ENCODE data around the gene THRB.

DNA sequence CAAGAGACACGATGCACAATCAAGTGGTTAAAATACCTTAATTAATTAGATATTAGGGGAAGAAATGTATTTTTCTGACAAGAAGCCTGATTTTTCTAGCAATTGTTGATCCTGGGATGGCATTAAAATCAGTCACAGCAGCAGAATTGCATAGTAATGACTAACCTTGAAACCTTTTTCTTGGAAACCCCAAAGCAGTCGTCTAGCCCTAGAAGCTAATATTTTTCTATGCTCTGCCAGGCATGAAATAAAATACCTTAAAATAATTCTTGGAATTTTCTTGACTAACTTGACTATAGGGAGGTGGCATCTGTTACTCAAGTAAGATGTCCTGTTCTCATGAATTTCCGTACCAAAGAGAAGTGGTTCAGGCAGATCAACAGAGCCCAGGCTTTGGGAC, 204.1 kb downstream of the THRB start:
- TF ChIP-seq, protein P1, sequence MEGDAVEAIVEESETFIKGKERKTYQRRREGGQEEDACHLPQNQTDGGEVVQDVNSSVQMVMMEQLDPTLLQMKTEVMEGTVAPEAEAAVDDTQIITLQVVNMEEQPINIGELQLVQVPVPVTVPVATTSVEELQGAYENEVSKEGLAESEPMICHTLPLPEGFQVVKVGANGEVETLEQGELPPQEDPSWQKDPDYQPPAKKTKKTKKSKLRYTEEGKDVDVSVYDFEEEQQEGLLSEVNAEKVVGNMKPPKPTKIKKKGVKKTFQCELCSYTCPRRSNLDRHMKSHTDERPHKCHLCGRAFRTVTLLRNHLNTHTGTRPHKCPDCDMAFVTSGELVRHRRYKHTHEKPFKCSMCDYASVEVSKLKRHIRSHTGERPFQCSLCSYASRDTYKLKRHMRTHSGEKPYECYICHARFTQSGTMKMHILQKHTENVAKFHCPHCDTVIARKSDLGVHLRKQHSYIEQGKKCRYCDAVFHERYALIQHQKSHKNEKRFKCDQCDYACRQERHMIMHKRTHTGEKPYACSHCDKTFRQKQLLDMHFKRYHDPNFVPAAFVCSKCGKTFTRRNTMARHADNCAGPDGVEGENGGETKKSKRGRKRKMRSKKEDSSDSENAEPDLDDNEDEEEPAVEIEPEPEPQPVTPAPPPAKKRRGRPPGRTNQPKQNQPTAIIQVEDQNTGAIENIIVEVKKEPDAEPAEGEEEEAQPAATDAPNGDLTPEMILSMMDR (IDR thresholded peaks at IDR 0.05), result no peak
- no peak for TF ChIP-seq POLR2A (IDR thresholded peaks at IDR 0.05)
